AG08396 (cell line): ENCODE measurements around the gene CTNNA3.
"Not testable (repeated sequence)": the region's sequence is repeated elsewhere in the genome, so short reads cannot be mapped to it uniquely, and the experiment has no call there.

Experiments used
- DNase-seq: peaks from one replicate; pipeline ENCODE4 v3.0.0; 2012; ENCODE audit warnings: low spot score, mixed read lengths

CTNNA3 gene

GRCh38 chr10:66378117-66378876 is 1317.7 kb downstream of the CTNNA3 start:
- no peak for DNase-seq

- no peak for DNase-seq
These were observed 1327.8 kb downstream of the CTNNA3 start for GRCh38 chr10:66368146-66368545.

GRCh38 chr10:66366163-66366562 is 1329.8 kb downstream of the CTNNA3 start:
- DNase-seq, result no peak

GRCh38 chr10:66365686-66366085 is 1330.3 kb downstream of the CTNNA3 start:
- no peak for DNase-seq

GRCh38 chr10:66362522-66362921 is 1333.5 kb downstream of the CTNNA3 start:
- DNase-seq, result no peak

- not testable (repeated sequence) for DNase-seq
These were observed 1342.2 kb downstream of the CTNNA3 start for GRCh38 chr10:66353822-66354221.

- DNase-seq, result no peak
These were observed 1342.6 kb downstream of the CTNNA3 start for GRCh38 chr10:66353422-66353821.

- no peak for DNase-seq
These were observed 1345.2 kb downstream of the CTNNA3 start for GRCh38 chr10:66350622-66351399.

- DNase-seq, result no peak
These were observed 1346.3 kb downstream of the CTNNA3 start for GRCh38 chr10:66349726-66350125.

- no peak for DNase-seq
These were observed 1346.9 kb downstream of the CTNNA3 start for GRCh38 chr10:66349076-66349475.

- DNase-seq, result no peak
These were observed 1358.8 kb downstream of the CTNNA3 start for GRCh38 chr10:66337211-66337610.

- no peak for DNase-seq
These were observed 1359.2 kb downstream of the CTNNA3 start for GRCh38 chr10:66336791-66337190.

- not testable (repeated sequence) for DNase-seq
These were observed 1360.2 kb downstream of the CTNNA3 start for GRCh38 chr10:66335753-66336152.

- DNase-seq, result no peak
These were observed 1366.8 kb downstream of the CTNNA3 start for GRCh38 chr10:66329147-66329546.

- DNase-seq, result no peak
These were observed 1369.1 kb downstream of the CTNNA3 start for GRCh38 chr10:66326876-66327275.

- DNase-seq, result no peak
These were observed 1373.2 kb downstream of the CTNNA3 start for GRCh38 chr10:66322777-66323176.

- DNase-seq, result no peak
These were observed 1374.0 kb downstream of the CTNNA3 start for GRCh38 chr10:66321723-66322665.

GRCh38 chr10:66318761-66319160 is 1377.2 kb downstream of the CTNNA3 start:
- DNase-seq, result no peak

GRCh38 chr10:66307826-66308225 is 1388.2 kb downstream of the CTNNA3 start:
- DNase-seq, result no peak

GRCh38 chr10:66301078-66301477 is 1394.9 kb downstream of the CTNNA3 start:
- DNase-seq, result no peak

GRCh38 chr10:66295602-66296001 is 1400.4 kb downstream of the CTNNA3 start:
- no peak for DNase-seq

- no peak for DNase-seq
These were observed 1401.5 kb downstream of the CTNNA3 start for GRCh38 chr10:66294538-66294937.
